GM23248 (cell line): ENCODE results near the gene CARD11. TPM values are rescaled to one million over a fixed set of nuclear protein-coding genes. Genes with fewer than 3 reads are reported as not detected.

Experiments used
- DNase-seq: peaks from one replicate; pipeline ENCODE4 v3.0.0-alpha.2; 2015
- H2AFZ ChIP-seq: fragments of 200-600 bp; sonication (generic); 2 replicates; pipeline ENCODE4 v1.6.1; 2016; ENCODE audit warnings: antibody characterized with exemption
- H3F3A ChIP-seq: fragments of 200-600 bp; sonication (generic); 2 replicates; pipeline ENCODE4 v1.6.1; 2016; ENCODE audit warnings: mild to moderate bottlenecking, antibody characterized with exemption, mixed run types; ENCODE audit not compliant: insufficient read depth
- H3K27ac ChIP-seq: fragments of 200-600 bp; sonication (generic); 2 replicates; pipeline ENCODE4 v1.5.1; 2016; ENCODE audit warnings: mild to moderate bottlenecking
- H3K27me3 ChIP-seq: fragments of 200-600 bp; sonication (generic); replicated peaks from 2 replicates; pipeline ENCODE4 v1.6.1; 2016; ENCODE audit warnings: mild to moderate bottlenecking; ENCODE audit not compliant: insufficient read depth
- H3K36me3 ChIP-seq: fragments of 200-600 bp; sonication (generic); 2 replicates; pipeline ENCODE4 v1.6.1; 2016; ENCODE audit warnings: low read depth, mild to moderate bottlenecking
- H3K4me1 ChIP-seq: fragments of 200-600 bp; sonication (generic); 2 replicates; pipeline ENCODE4 v1.6.1; 2016; ENCODE audit warnings: mild to moderate bottlenecking; ENCODE audit not compliant: insufficient read depth
- H3K4me2 ChIP-seq: fragments of 200-600 bp; sonication (generic); one replicate; pipeline ENCODE4 v1.6.1; 2016; ENCODE audit warnings: mild to moderate bottlenecking; ENCODE audit not compliant: unreplicated experiment
- H3K4me3 ChIP-seq: fragments of 200-600 bp; sonication (generic); 2 replicates; pipeline ENCODE4 v1.5.1; 2016; ENCODE audit warnings: mild to moderate bottlenecking
- H3K79me2 ChIP-seq: fragments of 200-600 bp; sonication (generic); 2 replicates; pipeline ENCODE4 v1.6.1; 2016; ENCODE audit warnings: mild to moderate bottlenecking; ENCODE audit not compliant: insufficient read depth
- H3K9ac ChIP-seq: fragments of 200-600 bp; sonication (generic); 2 replicates; pipeline ENCODE4 v1.6.1; 2016; ENCODE audit warnings: mild to moderate bottlenecking
- H3K9me2 ChIP-seq: fragments of 200-600 bp; sonication (generic); 2 replicates; pipeline ENCODE4 v1.6.1; 2016; ENCODE audit warnings: mixed run types, mild to moderate bottlenecking, moderate library complexity; ENCODE audit not compliant: insufficient read depth
- H3K9me3 ChIP-seq: fragments of 200-600 bp; sonication (generic); one replicate; pipeline ENCODE4 v1.6.1; 2017; ENCODE audit warnings: low read depth
- H4K20me1 ChIP-seq: fragments of 200-600 bp; sonication (generic); 2 replicates; pipeline ENCODE4 v1.6.0; 2016; ENCODE audit not compliant: insufficient read depth
- EZH2 ChIP-seq: fragments of 200-600 bp; sonication (generic); IDR thresholded peaks from 2 replicates; pipeline ENCODE4 v1.6.1; 2018; ENCODE audit warnings: antibody characterized with exemption, mild to moderate bottlenecking; ENCODE audit not compliant: insufficient read depth, poor library complexity, severe bottlenecking
- EZH2phosphoT487 ChIP-seq: fragments of 200-600 bp; sonication (generic); IDR thresholded peaks from 2 replicates; pipeline ENCODE4 v1.6.1; 2018; ENCODE audit warnings: antibody characterized with exemption, moderate library complexity, mild to moderate bottlenecking, low read depth; ENCODE audit not compliant: insufficient read depth
- WGBS, 2 experiments: methylation state at CpG; one replicate each; pipeline ENCODE4 v1.1.6; 2015 to 2017; ENCODE audit warnings: low lambda C conversion rate in 2 of 2, low coverage in 1 of 2; ENCODE audit errors: missing lambda C conversion rate in 2 of 2; 5-methylcytosine and 5-hydroxymethylcytosine counted together
- in situ Hi-C: fragments of 300-500 bp; cut with MboI; formaldehyde crosslinking; loops from 2 replicates; pipeline ENCODE4 v1.15.0; 2020
- polyA plus RNA-seq: library from polyadenylated mRNA; unstranded; fragments of >200 nt; fragmentation: Nextera tagmentation; extraction: Ambion mirVana; gene quantifications from 2 replicates; pipeline ENCODE4 v1.2.1, GENCODE V29; 2016
- total RNA-seq: library from RNA; depleted of rRNA; stranded (reverse); fragments of >200 nt; shearing (Covaris generic); gene quantifications from 2 replicates; pipeline ENCODE4 v1.2.3, GENCODE V29; 2014

CARD11 gene
- total and polyA plus RNA-seq, 2 experiments from 2014 or later: not detected

DNA sequence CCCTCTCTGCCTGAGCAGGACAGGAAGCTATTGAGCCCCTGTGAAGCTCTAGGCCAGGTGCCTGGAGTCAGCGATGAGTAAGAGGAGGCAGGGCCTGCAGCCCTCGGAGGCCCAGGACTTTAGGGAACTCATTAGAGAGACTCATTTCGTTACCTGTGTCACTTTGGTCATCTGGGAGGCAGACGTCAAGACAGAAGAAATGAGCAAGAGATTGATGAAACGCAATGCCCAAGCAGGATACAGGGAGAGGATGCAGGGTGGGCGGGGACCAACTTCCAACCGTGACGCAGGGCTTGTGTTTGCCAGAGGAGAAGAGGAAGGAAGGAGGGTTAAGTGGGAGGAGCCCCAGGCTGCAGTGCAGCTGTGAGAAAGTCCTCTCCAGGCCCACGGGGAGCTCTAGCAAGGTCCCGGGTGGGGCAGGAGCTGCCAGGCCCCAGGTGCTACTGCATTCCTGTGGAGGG is 173.2 kb downstream of the CARD11 start:
- H3K27me3 ChIP-seq: no peaks in the 10 kb centered on the region
- 20 to 22% methylated on average over 9 to 10 of the region's 10 CpGs for WGBS, 2 experiments
- H3K9me2 ChIP-seq: no peaks in the 10 kb centered on the region
- H3K36me3 ChIP-seq: no peaks in the 10 kb centered on the region
- H3K4me3 ChIP-seq: no peak overlapping the region
- in situ Hi-C loops: loop anchor here (10.0 to 25.0 kb wide), 2 partner anchors 284 to 1742 kb away; no protein-coding TSS in a partner anchor
- peaks cover 14% of the 10 kb centered on the region for H3F3A ChIP-seq
- H3K27ac ChIP-seq: no peak overlapping the region
- DNase-seq: peak; percentile 69
- no peaks in the 10 kb centered on the region for H3K4me1 ChIP-seq
- H3K9me3 ChIP-seq: no peaks in the 10 kb centered on the region
- H3K4me2 ChIP-seq: peak overlapping the region; percentile 12
- H3K9ac ChIP-seq: no peak overlapping the region
- H2AFZ ChIP-seq: peak overlapping the region; percentile 74
- TF ChIP-seq EZH2phosphoT487 (no peak), EZH2 (no peak)
- H4K20me1 ChIP-seq: no peaks in the 10 kb centered on the region
- no peaks in the 10 kb centered on the region for H3K79me2 ChIP-seq

DNA sequence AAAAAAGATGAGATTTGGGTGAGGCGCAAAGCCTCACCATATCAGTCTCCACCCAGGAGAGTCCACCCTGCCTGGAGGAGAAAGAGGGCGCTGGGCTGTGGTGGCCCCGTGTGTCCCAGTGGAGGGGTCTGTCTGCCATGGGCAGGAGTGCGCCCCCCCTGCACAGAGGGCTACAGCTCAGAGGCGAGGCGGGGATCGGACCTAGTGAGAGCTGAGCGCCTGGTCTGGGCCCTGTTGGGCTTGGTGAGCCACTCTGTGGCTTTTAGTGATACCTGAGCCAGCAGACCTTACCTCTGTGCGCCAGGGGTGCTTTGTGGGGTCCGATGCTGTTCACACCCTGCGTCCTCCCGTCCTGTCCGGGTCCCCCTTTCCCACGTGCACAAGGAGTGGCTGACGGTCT is 173.7 kb downstream of the CARD11 start:
- no peak overlapping the region for H3K4me3 ChIP-seq
- H3K9ac ChIP-seq: no peak overlapping the region
- no peaks in the 10 kb centered on the region for H3K9me3 ChIP-seq
- H3F3A ChIP-seq: peaks cover 12% of the 10 kb centered on the region
- no peaks in the 10 kb centered on the region for H3K9me2 ChIP-seq
- H3K36me3 ChIP-seq: no peaks in the 10 kb centered on the region
- H3K4me1 ChIP-seq: no peaks in the 10 kb centered on the region
- H2AFZ ChIP-seq: peak overlapping the region; percentile 74; the same call in 1 of the 2 replicates
- no peak for DNase-seq
- TF ChIP-seq EZH2 (no peak), EZH2phosphoT487 (no peak)
- WGBS, 2 experiments: 88 to 97% methylated on average over 12 to 15 of the region's 15 CpGs
- no peaks in the 10 kb centered on the region for H3K27me3 ChIP-seq
- H4K20me1 ChIP-seq: no peaks in the 10 kb centered on the region
- no peak overlapping the region for H3K27ac ChIP-seq
- in situ Hi-C loops: loop anchor here (10.0 to 25.0 kb wide), 2 partner anchors 285 to 1742 kb away; no protein-coding TSS in a partner anchor
- H3K4me2 ChIP-seq: no peak overlapping the region
- no peaks in the 10 kb centered on the region for H3K79me2 ChIP-seq

DNA sequence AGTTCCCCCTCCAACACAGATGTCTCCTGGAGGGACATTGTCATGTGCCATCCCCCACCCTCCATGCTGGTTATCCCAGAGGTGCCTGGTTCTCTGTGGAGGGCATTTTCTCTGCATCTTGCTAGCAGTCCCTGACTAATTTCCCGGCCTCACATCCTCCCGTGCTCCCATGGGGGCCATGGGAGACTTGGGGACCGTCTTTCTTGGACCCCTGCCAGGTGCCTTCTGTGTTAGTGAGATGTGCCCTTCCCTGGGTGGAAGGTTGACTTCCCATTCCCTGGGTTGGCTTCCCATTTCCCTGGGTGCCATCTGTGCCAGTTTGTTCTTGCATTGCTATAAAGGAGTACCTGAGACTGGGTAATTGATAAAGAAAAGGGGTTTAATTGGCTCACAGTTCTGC is 177.1 kb downstream of the CARD11 start:
- no peak for DNase-seq
- Histone ChIP-seq H2AFZ (no peak overlapping the region), H3K9me2 (no peaks in the 10 kb centered on the region), H3K36me3 (no peaks in the 10 kb centered on the region), H3K9ac (no peak overlapping the region), H4K20me1 (no peaks in the 10 kb centered on the region), H3K27ac (no peak overlapping the region), H3K4me3 (no peak overlapping the region), H3K4me1 (peaks cover 15% of the 10 kb centered on the region), H3K4me2 (no peak overlapping the region), H3K9me3 (no peaks in the 10 kb centered on the region), H3K27me3 (no peaks in the 10 kb centered on the region), H3F3A (peaks cover 9% of the 10 kb centered on the region), H3K79me2 (no peaks in the 10 kb centered on the region)
- in situ Hi-C loops: loop anchor here (25.0 kb wide), 1 partner anchor 1746 kb away; no protein-coding TSS in a partner anchor
- TF ChIP-seq EZH2phosphoT487: no peak
- TF ChIP-seq EZH2: no peak
- 6 to 11% methylated on average over 3 of the region's 3 CpGs for WGBS, 2 experiments

DNA sequence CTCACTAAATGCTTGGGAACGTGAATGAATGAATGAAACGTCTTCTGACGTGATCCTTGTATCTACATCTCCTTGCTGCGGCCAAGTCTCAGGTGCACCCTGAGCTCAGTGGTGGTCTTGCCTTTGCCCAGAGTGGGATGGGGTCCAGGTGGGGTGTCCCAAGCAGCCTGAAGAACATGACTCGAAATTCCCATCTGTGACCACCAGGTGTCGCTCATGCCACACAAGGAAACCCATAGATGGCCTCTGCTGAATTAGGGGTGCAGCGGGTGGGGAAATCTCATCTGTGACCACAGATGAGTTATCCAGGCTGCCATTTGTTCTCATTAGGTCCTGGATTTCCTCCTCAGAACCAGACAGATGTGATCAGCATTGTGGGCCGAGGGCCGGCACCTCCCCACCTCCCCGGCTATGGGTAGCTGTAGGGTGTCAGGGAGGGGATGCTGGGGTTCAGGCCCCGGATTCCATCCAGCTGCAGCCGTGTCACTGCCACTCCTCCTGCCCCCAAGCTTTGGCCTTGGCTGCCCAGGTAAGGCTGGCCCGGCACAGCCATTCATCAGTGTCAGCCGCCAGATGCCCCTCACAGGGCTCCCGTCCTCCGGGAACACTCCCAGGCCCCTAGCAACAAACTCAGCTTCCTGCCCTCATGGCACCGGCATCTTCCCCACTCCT is 178.5 kb downstream of the CARD11 start:
- Histone ChIP-seq H3K36me3 (no peaks in the 10 kb centered on the region), H3K4me2 (no peak overlapping the region), H3F3A (peaks cover 9% of the 10 kb centered on the region), H2AFZ (no peak overlapping the region), H3K4me3 (no peak overlapping the region), H3K4me1 (peaks cover 15% of the 10 kb centered on the region), H3K9me2 (no peaks in the 10 kb centered on the region), H3K9ac (no peak overlapping the region), H3K79me2 (no peaks in the 10 kb centered on the region), H3K27me3 (no peaks in the 10 kb centered on the region), H3K27ac (no peak overlapping the region), H4K20me1 (no peaks in the 10 kb centered on the region), H3K9me3 (no peaks in the 10 kb centered on the region)
- peak; percentile 61 for DNase-seq
- in situ Hi-C loops: loop anchor here (25.0 kb wide), 1 partner anchor 1747 kb away; no protein-coding TSS in a partner anchor
- 37% methylated on average over 17 of the region's 17 CpGs for WGBS, 2 experiments
- TF ChIP-seq EZH2phosphoT487 (no peak), EZH2 (no peak)
